Esophagus (tissue), 2 donors: ENCODE measurements around the gene CXXC1. TPM values are rescaled to one million over a fixed set of nuclear protein-coding genes. Genes with fewer than 3 reads are reported as not detected.
A peak's percentile ranks its signal among the peaks of the same experiment; 100 is the strongest.

Experiments
- H3K27ac ChIP-seq, 2 donors: one replicate each; pipeline ENCODE4 v1.5.1; 2013; ENCODE audit warnings: low read depth in 2 of 2, mild to moderate bottlenecking in 2 of 2, inconsistent platforms in 1 of 2, low read length in 1 of 2, moderate library complexity in 1 of 2
- H3K27me3 ChIP-seq, 2 donors: one replicate each; pipeline ENCODE4 v1.6.1; 2013; ENCODE audit warnings: low read length in 2 of 2, control low read depth in 1 of 2, mild to moderate bottlenecking in 1 of 2; ENCODE audit not compliant: insufficient read depth in 2 of 2, control insufficient read depth in 1 of 2
- H3K36me3 ChIP-seq, 2 donors: one replicate each; pipeline ENCODE4 v1.6.1; 2013; ENCODE audit warnings: low read length in 1 of 2; ENCODE audit not compliant: control insufficient read depth in 2 of 2, insufficient read depth in 2 of 2
- H3K4me1 ChIP-seq, 2 donors: one replicate each; pipeline ENCODE4 v1.6.1; 2013; ENCODE audit warnings: low read length in 1 of 2; ENCODE audit not compliant: control insufficient read depth in 2 of 2, insufficient read depth in 2 of 2
- H3K4me3 ChIP-seq, 2 donors: one replicate each; pipeline ENCODE4 v1.5.1; 2013; ENCODE audit warnings: low read length in 2 of 2, mild to moderate bottlenecking in 2 of 2, low read depth in 1 of 2, moderate library complexity in 1 of 2
- H3K9me3 ChIP-seq, 2 donors: one replicate each; pipeline ENCODE4 v1.6.1; 2013; ENCODE audit warnings: mild to moderate bottlenecking in 2 of 2, low read depth in 1 of 2, low read length in 1 of 2, moderate library complexity in 1 of 2; ENCODE audit not compliant: control insufficient read depth in 2 of 2, insufficient read depth in 1 of 2
- WGBS, 2 donors: extraction: QIAGEN DNeasy Blood & Tissue Kit; methylation state at CpG; one replicate each; pipeline ENCODE4 v1.1.7; 2013; 5-methylcytosine and 5-hydroxymethylcytosine counted together
- polyA plus RNA-seq, 2 donors: library from polyadenylated mRNA; stranded (reverse); fragments of 200-250 nt; gene quantifications; one replicate each; pipeline ENCODE4 v1.2.3, GENCODE V29; 2013
- donor health status: healthy with polysubstance abuse.
- donor health status: Bipolar disorder and iron deficiency.

CXXC1 gene
- polyA plus RNA-seq, 2 donors = 51.1 to 81.5 TPM

- H3K4me3 ChIP-seq = no peak overlapping the region
- no peaks in the 10 kb centered on the region for H3K9me3 ChIP-seq
- no peak overlapping the region for H3K27ac ChIP-seq
- peaks cover 8 to 13% of the 10 kb centered on the region in 2 donors for H3K4me1 ChIP-seq
- peaks cover 36 to 49% of the 10 kb centered on the region in 2 donors for H3K36me3 ChIP-seq
- H3K27me3 ChIP-seq = no peaks in the 10 kb centered on the region
- WGBS, 2 donors = 54 to 72% methylated on average over 6 of the region's 6 CpGs
Measured at GRCh38 chr18:50277942-50278341, 9.6 kb downstream of the CXXC1 start.

DNA sequence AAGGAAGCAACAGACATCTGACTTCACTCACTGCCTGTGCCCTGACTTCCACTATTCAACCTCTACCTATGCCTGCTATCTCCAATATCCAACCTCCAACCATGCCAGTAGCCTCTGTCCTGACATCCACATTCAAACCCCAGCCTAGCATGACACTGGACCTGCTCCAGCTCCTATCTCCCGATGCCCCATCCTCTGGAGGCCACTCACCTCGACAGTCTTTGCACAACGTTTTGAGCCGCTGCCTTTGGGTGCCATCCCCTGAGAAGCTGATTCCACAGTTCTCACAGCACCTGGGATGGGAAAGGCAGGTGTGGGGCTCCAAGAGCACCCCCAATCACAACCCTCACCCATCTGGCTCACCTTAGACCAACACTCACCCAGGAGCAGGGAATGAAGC is 11.0 kb downstream of the CXXC1 start:
- no peak overlapping the region for H3K27ac ChIP-seq
- H3K36me3 ChIP-seq = peaks cover 36 to 55% of the 10 kb centered on the region in 2 donors
- peaks cover 6 to 8% of the 10 kb centered on the region in 2 donors for H3K4me1 ChIP-seq
- 88 to 93% methylated on average over 4 of the region's 4 CpGs for WGBS, 2 donors
- no peaks in the 10 kb centered on the region for H3K9me3 ChIP-seq
- no peak overlapping the region for H3K4me3 ChIP-seq
- no peaks in the 10 kb centered on the region for H3K27me3 ChIP-seq

- no peaks in the 10 kb centered on the region for H3K27me3 ChIP-seq
- no peak overlapping the region for H3K27ac ChIP-seq
- peaks cover 36 to 58% of the 10 kb centered on the region in 2 donors for H3K36me3 ChIP-seq
- H3K4me1 ChIP-seq = peaks cover 6 to 8% of the 10 kb centered on the region in 2 donors
- no peaks in the 10 kb centered on the region for H3K9me3 ChIP-seq
- WGBS, 2 donors = 96 to 97% methylated on average over 19 of the region's 19 CpGs
- H3K4me3 ChIP-seq = no peak overlapping the region
Measured at GRCh38 chr18:50275503-50276036, 11.9 kb downstream of the CXXC1 start.

- Histone ChIP-seq H3K4me1 (peaks cover 3 to 5% of the 10 kb centered on the region in 2 donors), H3K36me3 (peaks cover 36 to 58% of the 10 kb centered on the region in 2 donors), H3K4me3 (no peak overlapping the region), H3K9me3 (no peaks in the 10 kb centered on the region), H3K27me3 (no peaks in the 10 kb centered on the region), H3K27ac (no peak overlapping the region)
- 97% methylated on average over 7 to 10 of the region's 10 CpGs for WGBS, 2 donors
Measured at GRCh38 chr18:50274941-50275340, 12.6 kb downstream of the CXXC1 start.

GRCh38 chr18:50274044-50274442 is 13.4 kb downstream of the CXXC1 start:
- 95% methylated on average over 17 of the region's 17 CpGs for WGBS, 2 donors
- H3K27me3 ChIP-seq = no peaks in the 10 kb centered on the region
- H3K4me3 ChIP-seq = no peak overlapping the region
- H3K9me3 ChIP-seq = no peaks in the 10 kb centered on the region
- H3K4me1 ChIP-seq = peaks cover 2 to 3% of the 10 kb centered on the region in 2 donors
- peak overlapping the region in 1 of 2 donors; percentile 15 for H3K27ac ChIP-seq
- peaks cover 42 to 64% of the 10 kb centered on the region in 2 donors for H3K36me3 ChIP-seq

- Histone ChIP-seq H3K36me3 (peaks cover 42 to 64% of the 10 kb centered on the region in 2 donors), H3K27me3 (no peaks in the 10 kb centered on the region), H3K4me3 (no peak overlapping the region), H3K4me1 (peaks cover 2 to 3% of the 10 kb centered on the region in 2 donors), H3K27ac (no peak overlapping the region), H3K9me3 (no peaks in the 10 kb centered on the region)
- WGBS, 2 donors = 90 to 93% methylated on average over 23 of the region's 23 CpGs
Measured at GRCh38 chr18:50273203-50274043, 14.1 kb downstream of the CXXC1 start.

- no peak overlapping the region for H3K27ac ChIP-seq
- WGBS, 2 donors = 82 to 96% methylated on average over 5 of the region's 5 CpGs
- peaks cover 42 to 64% of the 10 kb centered on the region in 2 donors for H3K36me3 ChIP-seq
- peaks cover 2 to 3% of the 10 kb centered on the region in 2 donors for H3K4me1 ChIP-seq
- no peaks in the 10 kb centered on the region for H3K27me3 ChIP-seq
- no peaks in the 10 kb centered on the region for H3K9me3 ChIP-seq
- H3K4me3 ChIP-seq = no peak overlapping the region
Measured at GRCh38 chr18:50272568-50272967, 14.9 kb downstream of the CXXC1 start.

DNA sequence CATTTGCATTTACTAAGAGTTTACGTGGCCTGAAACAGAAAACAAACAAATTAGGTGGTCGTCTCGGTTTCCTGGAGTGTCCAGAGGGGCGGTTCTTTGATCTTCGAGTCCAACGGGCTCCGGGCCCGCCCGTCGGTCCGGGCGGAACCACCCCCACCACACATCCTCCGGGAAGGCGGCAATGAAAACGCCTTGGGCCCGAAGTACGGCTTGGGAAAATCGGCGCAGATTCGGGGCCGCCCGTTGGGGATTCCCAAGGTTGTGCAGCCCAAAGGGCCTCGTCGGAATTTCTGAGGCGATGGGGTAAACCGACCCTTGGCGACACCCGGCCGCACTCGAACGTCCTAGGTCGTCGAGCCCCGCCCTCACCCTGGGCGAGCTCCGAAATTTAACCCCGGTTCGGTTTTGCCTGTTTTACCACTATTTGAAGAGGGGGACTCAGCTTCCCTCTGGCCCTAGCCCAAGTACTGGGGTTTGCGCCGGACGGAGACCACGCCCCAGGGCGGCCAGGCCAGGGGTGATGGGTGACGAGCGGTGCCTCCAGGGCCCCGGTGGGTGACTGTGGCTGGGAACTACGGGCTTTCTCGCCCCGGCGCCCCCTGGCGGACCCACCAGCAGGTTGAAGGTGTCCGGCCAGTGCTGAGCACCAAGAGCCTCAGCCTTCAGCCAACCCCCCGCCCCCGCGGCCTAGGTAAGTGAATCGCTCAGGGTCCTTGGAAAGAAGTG is 19.3 kb downstream of the CXXC1 start:
- peak overlapping the region; percentile 32 to 68 for H3K27ac ChIP-seq
- no peaks in the 10 kb centered on the region for H3K9me3 ChIP-seq
- peaks cover 6 to 25% of the 10 kb centered on the region in 2 donors for H3K36me3 ChIP-seq
- H3K27me3 ChIP-seq = no peaks in the 10 kb centered on the region
- H3K4me1 ChIP-seq = peaks cover 0 to 2% of the 10 kb centered on the region in 2 donors
- WGBS, 2 donors = 15 to 18% methylated on average over 56 of the region's 56 CpGs
- H3K4me3 ChIP-seq = peak overlapping the region; percentile 50 to 51

DNA sequence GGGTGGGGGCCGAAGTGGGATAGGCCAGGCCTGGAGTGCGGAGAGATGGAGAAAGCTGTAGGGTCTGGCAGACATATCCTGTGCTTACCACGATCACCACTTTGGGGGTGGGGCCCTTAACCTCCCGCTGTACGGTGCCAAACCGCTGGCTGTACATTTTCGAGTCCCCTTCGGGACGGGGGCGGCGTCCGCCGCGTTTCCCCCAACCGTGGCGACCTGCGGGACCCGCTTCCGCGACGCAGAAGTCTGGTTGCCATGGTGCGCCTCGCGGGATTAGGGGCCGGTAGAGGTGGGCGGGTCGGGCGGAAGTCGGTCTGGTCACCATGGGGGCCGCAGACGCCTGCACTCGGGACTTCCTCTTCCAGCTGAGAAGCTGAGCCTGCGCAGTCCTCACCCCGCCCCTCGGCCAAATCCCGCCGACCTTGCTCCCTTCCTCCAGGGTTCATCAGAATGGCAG is 21.2 kb downstream of the CXXC1 start, which contains the start of gene CFAP53:
Gene CFAP53, minus strand, starts transcription at position 248 of the 457 bp plus-strand sequence. Its CDS starts 91 bp downstream, at position 157.
- Histone ChIP-seq H3K27me3 (no peaks in the 10 kb centered on the region), H3K27ac (peak within 1 kb of the TSS in 1 of 2 donors; percentile 24), H3K36me3 (peaks cover 6 to 8% of the 10 kb centered on the region in 2 donors), H3K4me3 (peak within 1 kb of the TSS; percentile 47 to 78), H3K4me1 (peaks cover 0 to 2% of the 10 kb centered on the region in 2 donors), H3K9me3 (no peaks in the 10 kb centered on the region)
- 0 to 1% methylated on average over 32 to 37 of the region's 37 CpGs for WGBS, 2 donors
